ENCODE data around the gene TAF7. TPM values are rescaled to one million over a fixed set of nuclear protein-coding genes. Genes with fewer than 3 reads are reported as not detected.

The TAF7 gene
- total and polyA plus RNA-seq, 9 of the 15 experiments (the other 6 are each of a cell fraction or from before 2014, with no cell fraction given), result 51.6 to 116 (median 73.3) TPM

- Histone ChIP-seq H3K9me3 (replicated peaks; ENCODE audit: control insufficient read depth, insufficient read depth, low read depth, low read length) (no peaks in the 10 kb centered on the region), H2AFZ (ENCODE audit: low read depth, low read length) (peak within 1 kb of the TSS; percentile 59; the same call in 1 of the 2 replicates), H3K9me1 (ENCODE audit: control insufficient read depth, insufficient read depth, low read length) (no peaks in the 10 kb centered on the region), H3K9ac (ENCODE audit: insufficient read depth in 1 of 2, low read depth in 2 of 2, low read length in 2 of 2) (peak within 1 kb of the TSS in 1 of 2 experiments; percentile 50; a peak in 2 of 4 replicates), H3K27ac (ENCODE audit: extremely low read depth, low read depth, low read length) (no peak within 1 kb of the TSS), H3K4me3 (peak within 1 kb of the TSS; percentile 28), H3K79me2 (ENCODE audit: control insufficient read depth, insufficient read depth, low read length) (no peaks in the 10 kb centered on the region), H3K4me2 (ENCODE audit: insufficient read depth, low read length) (peak within 1 kb of the TSS; percentile 32), H3K4me1 (replicated peaks in 1 of 2; ENCODE audit: control insufficient read depth in 2 of 2, insufficient read depth in 2 of 2, low read length in 2 of 2) (peaks cover 3 to 12% of the 10 kb centered on the region in 2 experiments; a peak in 3 of 5 replicates), H3K27me3 (ENCODE audit: control insufficient read depth in 2 of 2, insufficient read depth in 2 of 2, low read length in 2 of 2) (peaks cover 0 to 20% of the 10 kb centered on the region in 2 experiments; a peak in 2 of 5 replicates), H3K36me3 (ENCODE audit: control insufficient read depth, insufficient read depth, low read length) (no peaks in the 10 kb centered on the region), H4K20me1 (replicated peaks; ENCODE audit: control insufficient read depth, insufficient read depth, low read length) (no peaks in the 10 kb centered on the region)
- DNase-seq (ENCODE audit: extremely low read depth in 1 of 4, low spot score in 3 of 4) (peak in 1 of 4 experiments; percentile 15), ATAC-seq (peak; percentile 45; the same call in 1 of the 3 replicates), FAIRE-seq (no peak)
- in situ Hi-C loops (cut with MboI) (no loop called here), intact Hi-C loops (cut with micrococcal nuclease) (no loop called here)
- TSS peak; percentile 26 for BruUV-seq (replicated peaks)
- ChIA-PET CTCF (ENCODE audit: low intra/inter-chr PET ratio) (interaction anchor here (0.7 to 1.1 kb wide), 2 partner anchors 105 to 206 kb away, joined by 3 read pairs; no protein-coding TSS in a partner anchor), POLR2A (interaction anchor here (1.0 to 1.5 kb wide), 3 partner anchors 9 to 163 kb away, joined by 3 to 5 read pairs (median 3); partner anchors contain the start of gene PCDHGA5)
- WGBS (ENCODE audit: insufficient coverage, low coverage, missing lambda C conversion rate), result 16% methylated on average over 29 of the region's 29 CpGs
- TF ChIP-seq ZNF24 (IDR thresholded peaks at IDR 0.05) (no peak), STAT5B (CRISPR knock-in tag; IDR thresholded peaks at IDR 0.05) (no peak), SPI1 (IDR thresholded peaks at IDR 0.05; ENCODE audit: borderline replicate concordance, low read depth, low read length) (no peak), CHD7 (IDR thresholded peaks at IDR 0.05; ENCODE audit: low read depth, low read length) (no peak), RBFOX2 (IDR thresholded peaks at IDR 0.05; ENCODE audit: low read depth, low read length) (0 out of 2 replicates have a peak, but pooled peaks have one; percentile 19), ZNF511 (CRISPR knock-in tag; IDR thresholded peaks at IDR 0.05) (no peak), ZNF77 (CRISPR knock-in tag; IDR thresholded peaks at IDR 0.05) (no peak), SNAPC5 (CRISPR knock-in tag; IDR thresholded peaks at IDR 0.05) (no peak)
These were observed 34.4 kb upstream of the TAF7 start, which contains the start of gene PCDHGA4 for GRCh38 chr5:141354900-141355469. PCDHGA4 (plus strand) TSS chr5:141355021; CDS start chr5:141355108, 87 bp downstream.
